ENCODE data around the gene NHEJ1.

DNA sequence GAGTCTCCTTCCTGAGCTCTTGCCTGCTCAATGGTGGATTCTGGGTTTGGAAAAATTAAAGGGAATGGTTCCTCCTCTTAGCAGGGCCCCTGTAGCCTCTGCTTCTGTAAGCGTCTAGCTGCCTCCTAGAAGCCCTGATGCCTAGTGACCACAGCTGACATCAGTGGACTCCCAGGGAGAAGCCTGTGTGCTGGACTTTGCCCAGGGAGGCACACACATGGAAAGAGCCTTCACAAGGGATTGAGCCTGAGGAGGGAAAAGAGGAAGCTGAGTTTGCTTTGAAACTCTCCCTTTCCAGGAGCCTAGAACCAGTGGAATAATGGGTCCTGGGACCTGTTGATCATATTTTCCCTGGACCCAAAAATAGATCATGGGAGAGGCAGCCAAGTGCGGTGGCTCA is 117.9 kb downstream of the NHEJ1 start:
- TF ChIP-seq TEAD2 (CRISPR knock-in tag; IDR thresholded peaks at IDR 0.05): no peak
- TF ChIP-seq, protein P1, sequence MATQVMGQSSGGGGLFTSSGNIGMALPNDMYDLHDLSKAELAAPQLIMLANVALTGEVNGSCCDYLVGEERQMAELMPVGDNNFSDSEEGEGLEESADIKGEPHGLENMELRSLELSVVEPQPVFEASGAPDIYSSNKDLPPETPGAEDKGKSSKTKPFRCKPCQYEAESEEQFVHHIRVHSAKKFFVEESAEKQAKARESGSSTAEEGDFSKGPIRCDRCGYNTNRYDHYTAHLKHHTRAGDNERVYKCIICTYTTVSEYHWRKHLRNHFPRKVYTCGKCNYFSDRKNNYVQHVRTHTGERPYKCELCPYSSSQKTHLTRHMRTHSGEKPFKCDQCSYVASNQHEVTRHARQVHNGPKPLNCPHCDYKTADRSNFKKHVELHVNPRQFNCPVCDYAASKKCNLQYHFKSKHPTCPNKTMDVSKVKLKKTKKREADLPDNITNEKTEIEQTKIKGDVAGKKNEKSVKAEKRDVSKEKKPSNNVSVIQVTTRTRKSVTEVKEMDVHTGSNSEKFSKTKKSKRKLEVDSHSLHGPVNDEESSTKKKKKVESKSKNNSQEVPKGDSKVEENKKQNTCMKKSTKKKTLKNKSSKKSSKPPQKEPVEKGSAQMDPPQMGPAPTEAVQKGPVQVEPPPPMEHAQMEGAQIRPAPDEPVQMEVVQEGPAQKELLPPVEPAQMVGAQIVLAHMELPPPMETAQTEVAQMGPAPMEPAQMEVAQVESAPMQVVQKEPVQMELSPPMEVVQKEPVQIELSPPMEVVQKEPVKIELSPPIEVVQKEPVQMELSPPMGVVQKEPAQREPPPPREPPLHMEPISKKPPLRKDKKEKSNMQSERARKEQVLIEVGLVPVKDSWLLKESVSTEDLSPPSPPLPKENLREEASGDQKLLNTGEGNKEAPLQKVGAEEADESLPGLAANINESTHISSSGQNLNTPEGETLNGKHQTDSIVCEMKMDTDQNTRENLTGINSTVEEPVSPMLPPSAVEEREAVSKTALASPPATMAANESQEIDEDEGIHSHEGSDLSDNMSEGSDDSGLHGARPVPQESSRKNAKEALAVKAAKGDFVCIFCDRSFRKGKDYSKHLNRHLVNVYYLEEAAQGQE (IDR thresholded peaks at IDR 0.05; ENCODE audit: borderline replicate concordance in 1 of 2, low read depth in 1 of 2, low read length in 2 of 2): no peak
- TF ChIP-seq CTCF (CRISPR knock-in tag; IDR thresholded peaks at IDR 0.05): no peak
- no peak for TF ChIP-seq ZFP36 (IDR thresholded peaks at IDR 0.05; ENCODE audit: borderline replicate concordance, low read depth, low read length, partially characterized antibody)
- TF ChIP-seq EZH2 (conservative IDR thresholded peaks at IDR 0.05; ENCODE audit: low read depth, low read length): no peak
- TF ChIP-seq, protein P2, sequence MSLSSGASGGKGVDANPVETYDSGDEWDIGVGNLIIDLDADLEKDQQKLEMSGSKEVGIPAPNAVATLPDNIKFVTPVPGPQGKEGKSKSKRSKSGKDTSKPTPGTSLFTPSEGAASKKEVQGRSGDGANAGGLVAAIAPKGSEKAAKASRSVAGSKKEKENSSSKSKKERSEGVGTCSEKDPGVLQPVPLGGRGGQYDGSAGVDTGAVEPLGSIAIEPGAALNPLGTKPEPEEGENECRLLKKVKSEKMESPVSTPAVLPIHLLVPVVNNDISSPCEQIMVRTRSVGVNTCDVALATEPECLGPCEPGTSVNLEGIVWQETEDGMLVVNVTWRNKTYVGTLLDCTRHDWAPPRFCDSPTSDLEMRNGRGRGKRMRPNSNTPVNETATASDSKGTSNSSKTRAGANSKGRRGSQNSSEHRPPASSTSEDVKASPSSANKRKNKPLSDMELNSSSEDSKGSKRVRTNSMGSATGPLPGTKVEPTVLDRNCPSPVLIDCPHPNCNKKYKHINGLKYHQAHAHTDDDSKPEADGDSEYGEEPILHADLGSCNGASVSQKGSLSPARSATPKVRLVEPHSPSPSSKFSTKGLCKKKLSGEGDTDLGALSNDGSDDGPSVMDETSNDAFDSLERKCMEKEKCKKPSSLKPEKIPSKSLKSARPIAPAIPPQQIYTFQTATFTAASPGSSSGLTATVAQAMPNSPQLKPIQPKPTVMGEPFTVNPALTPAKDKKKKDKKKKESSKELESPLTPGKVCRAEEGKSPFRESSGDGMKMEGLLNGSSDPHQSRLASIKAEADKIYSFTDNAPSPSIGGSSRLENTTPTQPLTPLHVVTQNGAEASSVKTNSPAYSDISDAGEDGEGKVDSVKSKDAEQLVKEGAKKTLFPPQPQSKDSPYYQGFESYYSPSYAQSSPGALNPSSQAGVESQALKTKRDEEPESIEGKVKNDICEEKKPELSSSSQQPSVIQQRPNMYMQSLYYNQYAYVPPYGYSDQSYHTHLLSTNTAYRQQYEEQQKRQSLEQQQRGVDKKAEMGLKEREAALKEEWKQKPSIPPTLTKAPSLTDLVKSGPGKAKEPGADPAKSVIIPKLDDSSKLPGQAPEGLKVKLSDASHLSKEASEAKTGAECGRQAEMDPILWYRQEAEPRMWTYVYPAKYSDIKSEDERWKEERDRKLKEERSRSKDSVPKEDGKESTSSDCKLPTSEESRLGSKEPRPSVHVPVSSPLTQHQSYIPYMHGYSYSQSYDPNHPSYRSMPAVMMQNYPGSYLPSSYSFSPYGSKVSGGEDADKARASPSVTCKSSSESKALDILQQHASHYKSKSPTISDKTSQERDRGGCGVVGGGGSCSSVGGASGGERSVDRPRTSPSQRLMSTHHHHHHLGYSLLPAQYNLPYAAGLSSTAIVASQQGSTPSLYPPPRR (CRISPR knock-in tag; IDR thresholded peaks at IDR 0.05; ENCODE audit: borderline replicate concordance): no peak
- no peak for TF ChIP-seq CBX5 (CRISPR knock-in tag; IDR thresholded peaks at IDR 0.05; ENCODE audit: borderline replicate concordance)

Data from HepG2 (cell line).